GM21526 (cell line): ENCODE data around the gene ADAMTSL3.
"Not testable (repeated sequence)": the region's sequence is repeated elsewhere in the genome, so short reads cannot be mapped to it uniquely, and the experiment has no call there.

Source experiments
- ATAC-seq: cut with Tn5 transposase; IDR thresholded peaks from one replicate; pipeline ENCODE4 v1.9.1; 2021; ENCODE audit warnings: moderate library complexity; ENCODE audit not compliant: unreplicated experiment, low FRiP score

Gene ADAMTSL3

GRCh38 chr15:83746231-83746630 lies 92.3 kb downstream of the ADAMTSL3 start:
- no peak for ATAC-seq

- ATAC-seq = no peak
These were observed 93.3 kb downstream of the ADAMTSL3 start for GRCh38 chr15:83747050-83747717.

GRCh38 chr15:83747718-83748110 lies 93.8 kb downstream of the ADAMTSL3 start:
- ATAC-seq = no peak

DNA sequence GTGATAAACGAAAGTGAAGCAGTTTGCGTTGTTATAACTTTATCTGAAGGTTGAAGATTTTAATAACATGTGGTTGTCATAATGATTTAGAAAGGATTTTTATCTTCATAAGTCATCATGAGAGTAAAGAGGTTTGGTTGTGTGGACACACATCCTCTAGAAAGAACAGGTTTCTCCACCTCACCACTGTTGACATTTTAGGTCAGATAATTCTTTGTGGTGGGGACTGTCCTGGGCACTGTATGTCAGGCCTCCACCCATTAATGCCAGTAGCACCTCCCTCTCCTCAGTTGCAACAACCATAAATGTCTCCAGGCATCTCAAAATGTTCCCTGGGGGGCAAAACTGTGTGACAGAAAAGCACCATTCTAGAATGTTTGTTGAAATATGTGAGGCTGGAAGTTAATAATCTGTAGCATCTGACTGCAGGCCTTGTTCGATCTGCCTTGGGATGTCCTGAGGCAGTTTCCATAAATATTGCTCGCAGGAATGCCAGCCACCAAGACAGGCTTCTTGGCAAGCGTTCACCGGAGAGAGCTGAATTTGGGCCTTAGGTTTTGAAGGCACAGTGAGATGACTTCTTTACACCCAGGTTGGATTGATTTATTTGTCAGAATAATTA lies 100.1 kb downstream of the ADAMTSL3 start:
- ATAC-seq = no peak

DNA sequence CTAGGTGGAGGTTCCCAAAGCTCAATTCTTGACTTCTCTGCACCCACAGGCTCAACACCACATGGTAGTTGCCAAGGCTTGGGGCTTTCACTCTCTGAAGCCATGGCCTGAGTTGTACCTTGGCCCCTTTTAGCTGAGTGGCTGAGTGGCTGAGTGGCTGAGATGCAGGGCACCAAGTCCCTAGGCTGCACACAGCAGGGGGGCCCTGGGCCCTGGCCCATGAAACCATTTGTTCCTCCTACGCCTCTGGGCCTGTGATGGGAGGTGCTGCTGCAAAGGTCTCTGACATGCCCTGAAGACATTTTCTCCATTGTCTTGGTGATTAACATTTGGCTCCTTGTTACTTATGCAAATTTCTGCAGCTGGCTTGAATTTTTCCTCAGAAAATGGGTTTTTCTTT lies 103.4 kb downstream of the ADAMTSL3 start:
- not testable (repeated sequence) for ATAC-seq

DNA sequence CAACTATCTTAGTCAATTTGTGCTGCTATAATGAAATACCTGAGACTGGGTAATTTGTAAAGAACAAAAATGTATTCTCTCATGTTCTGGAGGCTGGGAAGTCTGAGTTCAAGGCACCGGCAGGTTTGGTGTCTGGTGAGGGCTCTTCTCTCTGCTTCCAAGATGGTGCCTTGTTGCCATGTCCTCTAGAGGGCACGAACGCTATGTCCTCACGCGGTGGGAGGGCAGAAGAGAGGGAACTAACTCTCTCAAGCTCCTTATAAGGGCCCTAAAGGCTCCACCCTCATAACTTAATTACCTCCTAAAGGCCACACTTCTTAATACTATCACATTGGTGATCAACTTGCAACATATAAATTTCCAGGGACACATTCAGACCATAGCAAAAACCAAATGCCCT lies 108.4 kb downstream of the ADAMTSL3 start:
- ATAC-seq = no peak

DNA sequence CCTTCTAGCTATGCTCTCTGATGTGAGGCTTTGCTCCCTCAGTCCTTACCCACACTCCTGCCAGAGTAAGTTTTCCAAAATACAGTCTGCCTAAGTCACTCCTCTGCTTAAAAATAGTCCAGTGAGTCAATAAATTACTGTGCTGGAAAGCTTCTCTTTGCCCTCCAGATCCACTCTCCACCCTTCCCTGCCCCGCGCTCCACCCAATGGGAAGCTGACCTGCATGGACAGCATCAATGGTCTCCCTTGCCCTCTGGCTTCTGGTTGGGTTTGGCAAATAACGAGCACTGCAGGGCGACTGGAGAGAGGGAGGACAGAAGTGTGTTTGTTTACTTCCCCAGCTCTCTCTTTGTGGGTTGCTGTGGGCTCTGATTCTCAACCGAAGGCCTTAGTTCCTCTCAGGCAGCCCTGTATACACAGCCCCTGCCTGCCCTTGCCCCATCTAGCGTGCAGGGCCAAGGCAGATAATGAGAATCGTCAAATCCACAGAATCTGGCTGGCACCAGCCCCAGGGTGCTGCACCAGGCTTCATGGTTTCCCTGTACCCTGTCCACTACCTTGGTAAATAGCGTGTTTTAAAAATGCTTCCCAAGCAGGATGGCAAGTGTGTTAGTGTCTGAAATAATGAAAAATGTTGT lies 110.4 kb downstream of the ADAMTSL3 start:
- ATAC-seq = no peak

GRCh38 chr15:83766339-83766738 lies 112.4 kb downstream of the ADAMTSL3 start:
- no peak for ATAC-seq

DNA sequence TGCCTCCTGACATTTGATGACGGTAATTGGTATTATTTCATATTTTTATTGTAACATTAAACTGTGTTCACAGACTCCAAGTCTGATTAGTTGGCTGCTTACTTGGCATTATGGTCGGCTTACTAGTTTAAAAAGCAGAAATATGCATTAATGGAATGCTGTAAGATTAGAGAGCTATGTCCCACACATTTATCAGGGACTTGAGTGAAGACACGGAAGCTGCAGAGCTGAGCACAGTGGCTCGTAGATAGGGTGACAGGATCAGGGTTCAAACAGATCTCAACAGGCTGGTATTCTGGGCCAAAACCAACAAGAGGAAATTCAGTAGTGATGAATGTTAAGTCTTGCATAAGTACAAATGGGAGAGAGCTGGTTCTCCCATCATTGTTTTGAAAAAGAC lies 113.8 kb downstream of the ADAMTSL3 start:
- ATAC-seq = no peak

- ATAC-seq = no peak
These were observed 115.6 kb downstream of the ADAMTSL3 start for GRCh38 chr15:83769411-83769999.

DNA sequence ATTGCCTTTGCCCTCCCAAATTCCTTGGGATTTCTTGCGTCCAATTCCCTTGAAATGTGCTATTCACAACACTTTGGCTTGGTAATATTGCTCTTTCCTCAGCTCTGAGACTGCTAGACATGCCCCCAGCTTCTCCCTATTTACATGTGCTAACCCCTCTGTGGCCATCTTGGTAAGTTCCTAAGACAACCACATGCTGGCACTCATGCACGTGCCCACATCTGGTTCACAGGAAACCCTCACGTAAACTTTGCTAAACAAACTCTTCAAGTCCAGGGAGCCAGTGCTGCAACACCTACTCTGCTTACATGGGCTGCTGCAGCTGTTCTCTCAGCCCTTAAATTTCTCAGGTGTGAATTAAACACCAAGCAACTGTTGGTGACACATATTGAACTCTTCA lies 121.8 kb downstream of the ADAMTSL3 start:
- no peak for ATAC-seq

DNA sequence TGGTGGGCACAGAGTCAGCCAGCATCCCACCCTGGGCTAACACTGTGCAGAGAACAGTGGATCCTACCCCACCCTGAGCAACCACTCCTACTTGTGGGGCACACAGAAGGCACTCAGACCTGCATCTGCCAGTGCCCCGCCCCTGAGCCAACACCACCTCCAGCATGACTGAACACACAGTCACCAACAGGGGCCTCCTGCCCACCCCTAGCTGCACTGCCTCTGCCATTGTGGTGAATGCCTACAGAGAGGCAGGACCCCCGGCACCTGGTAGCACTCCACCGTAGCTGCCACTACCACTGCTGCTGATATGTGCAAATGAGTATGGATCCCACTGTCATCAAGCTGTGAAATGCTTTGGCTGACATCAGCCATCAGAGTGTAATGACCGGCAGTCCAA lies 123.1 kb downstream of the ADAMTSL3 start:
- no peak for ATAC-seq

DNA sequence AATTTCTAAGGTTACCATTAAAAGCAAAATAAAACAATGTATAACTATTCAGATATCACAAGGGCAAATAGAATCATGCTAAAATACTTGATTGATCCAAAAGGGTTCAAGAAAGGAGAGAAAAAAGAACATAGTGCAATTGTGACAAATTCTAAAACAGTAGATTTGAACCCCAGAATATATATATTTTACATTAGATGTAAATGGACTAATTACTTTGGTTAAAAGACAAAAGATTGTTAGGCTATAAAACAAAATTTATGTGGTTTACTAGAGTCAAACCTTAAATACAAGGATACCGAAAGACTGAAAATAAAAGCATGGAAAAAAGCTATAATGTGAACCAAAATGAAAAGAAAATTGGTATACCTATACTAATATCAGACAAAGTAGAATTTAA lies 129.3 kb downstream of the ADAMTSL3 start:
- no peak for ATAC-seq

DNA sequence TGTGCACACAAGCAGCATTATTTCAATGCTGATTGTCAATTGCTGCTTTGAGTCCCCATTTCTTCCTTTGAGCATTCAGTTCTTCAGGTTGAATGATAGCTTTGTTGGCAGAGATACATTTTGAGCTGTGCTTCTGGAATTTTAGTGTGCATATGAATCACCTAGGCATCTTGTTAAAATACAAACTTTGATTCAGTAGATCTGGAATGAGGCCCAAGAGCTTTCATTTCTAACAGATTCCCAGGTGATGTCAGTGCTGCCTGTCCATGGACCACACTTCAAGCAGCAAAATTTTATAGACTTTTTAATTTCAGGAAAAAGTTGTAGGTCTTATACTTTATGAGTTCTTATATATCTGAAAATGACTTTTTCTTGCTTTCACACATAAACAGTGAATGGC lies 131.1 kb downstream of the ADAMTSL3 start:
- no peak for ATAC-seq

- no peak for ATAC-seq
These were observed 132.4 kb downstream of the ADAMTSL3 start for GRCh38 chr15:83786336-83786735.

- no peak for ATAC-seq
These were observed 139.1 kb downstream of the ADAMTSL3 start for GRCh38 chr15:83793069-83793468.

DNA sequence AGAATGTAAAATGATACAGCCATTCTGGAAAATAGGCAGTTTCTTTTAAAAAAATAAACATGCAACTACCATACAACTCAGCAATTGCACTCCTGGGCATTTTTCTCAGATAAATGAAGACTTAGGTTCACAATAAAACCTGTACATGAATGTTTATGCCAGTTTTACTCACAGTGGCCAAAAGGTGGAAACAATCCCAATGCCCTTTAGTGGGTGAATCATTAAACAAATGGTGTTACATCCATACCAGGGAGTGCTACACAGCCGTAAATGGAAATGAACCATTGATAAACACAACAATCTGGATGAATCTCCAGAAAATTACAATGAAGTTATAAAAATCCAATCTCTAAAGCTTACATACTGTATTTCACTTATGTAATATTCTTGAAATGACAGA lies 140.3 kb downstream of the ADAMTSL3 start:
- no peak for ATAC-seq

- ATAC-seq = no peak
These were observed 155.4 kb downstream of the ADAMTSL3 start for GRCh38 chr15:83809345-83809744.

- no peak for ATAC-seq
These were observed 156.2 kb downstream of the ADAMTSL3 start for GRCh38 chr15:83810110-83810509.

- ATAC-seq = no peak
These were observed 159.8 kb downstream of the ADAMTSL3 start for GRCh38 chr15:83813682-83814081.

- ATAC-seq = no peak
These were observed 161.6 kb downstream of the ADAMTSL3 start for GRCh38 chr15:83815506-83815905.
